ENCODE data around the gene AP5B1.
"Not testable (repeated sequence)": the region's sequence is repeated elsewhere in the genome, so short reads cannot be mapped to it uniquely, and the experiment has no call there.

DNA sequence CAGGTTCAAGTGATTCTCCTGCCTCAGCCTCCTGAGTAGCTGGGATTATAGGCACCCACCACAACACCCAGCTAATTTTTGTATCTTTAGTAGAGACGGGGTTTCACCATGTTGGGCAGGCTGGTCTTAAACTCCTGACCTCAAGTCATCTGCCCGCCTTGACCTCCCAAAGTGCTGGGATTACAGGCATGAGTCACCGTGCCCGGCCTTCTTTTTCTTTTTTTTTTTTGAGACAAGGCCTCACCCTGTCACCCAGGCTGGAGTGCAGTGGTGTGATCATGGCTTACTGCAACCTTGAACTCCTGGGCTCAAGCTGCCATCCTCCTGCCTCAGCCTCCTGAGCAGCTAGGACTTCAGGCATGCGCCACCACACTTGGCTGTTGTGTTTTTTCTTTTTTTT lies 13.0 kb downstream of the AP5B1 start:
- TF ChIP-seq, protein P1, sequence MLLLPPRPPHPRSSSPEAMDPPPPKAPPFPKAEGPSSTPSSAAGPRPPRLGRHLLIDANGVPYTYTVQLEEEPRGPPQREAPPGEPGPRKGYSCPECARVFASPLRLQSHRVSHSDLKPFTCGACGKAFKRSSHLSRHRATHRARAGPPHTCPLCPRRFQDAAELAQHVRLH (tag by site-specific recombination; IDR thresholded peaks at IDR 0.05), result not testable (repeated sequence)
- TF ChIP-seq ZNF138 (tag by site-specific recombination; IDR thresholded peaks at IDR 0.05; ENCODE audit: borderline replicate concordance); YY1 (tag by site-specific recombination; IDR thresholded peaks at IDR 0.05); ZBTB1 (tag by site-specific recombination; IDR thresholded peaks at IDR 0.05); ZNF510 (tag by site-specific recombination; IDR thresholded peaks at IDR 0.05; ENCODE audit: insufficient replicate concordance); ZNF274 (IDR thresholded peaks at IDR 0.05; ENCODE audit: low read length); ZNF274 (tag by site-specific recombination; IDR thresholded peaks at IDR 0.05; ENCODE audit: borderline replicate concordance); ZNF350 (tag by site-specific recombination; IDR thresholded peaks at IDR 0.05); ZNF341 (tag by site-specific recombination; IDR thresholded peaks at IDR 0.05; ENCODE audit: low read depth); ZNF146 (tag by site-specific recombination; IDR thresholded peaks at IDR 0.05): not testable (repeated sequence)
- TF ChIP-seq, protein P2, sequence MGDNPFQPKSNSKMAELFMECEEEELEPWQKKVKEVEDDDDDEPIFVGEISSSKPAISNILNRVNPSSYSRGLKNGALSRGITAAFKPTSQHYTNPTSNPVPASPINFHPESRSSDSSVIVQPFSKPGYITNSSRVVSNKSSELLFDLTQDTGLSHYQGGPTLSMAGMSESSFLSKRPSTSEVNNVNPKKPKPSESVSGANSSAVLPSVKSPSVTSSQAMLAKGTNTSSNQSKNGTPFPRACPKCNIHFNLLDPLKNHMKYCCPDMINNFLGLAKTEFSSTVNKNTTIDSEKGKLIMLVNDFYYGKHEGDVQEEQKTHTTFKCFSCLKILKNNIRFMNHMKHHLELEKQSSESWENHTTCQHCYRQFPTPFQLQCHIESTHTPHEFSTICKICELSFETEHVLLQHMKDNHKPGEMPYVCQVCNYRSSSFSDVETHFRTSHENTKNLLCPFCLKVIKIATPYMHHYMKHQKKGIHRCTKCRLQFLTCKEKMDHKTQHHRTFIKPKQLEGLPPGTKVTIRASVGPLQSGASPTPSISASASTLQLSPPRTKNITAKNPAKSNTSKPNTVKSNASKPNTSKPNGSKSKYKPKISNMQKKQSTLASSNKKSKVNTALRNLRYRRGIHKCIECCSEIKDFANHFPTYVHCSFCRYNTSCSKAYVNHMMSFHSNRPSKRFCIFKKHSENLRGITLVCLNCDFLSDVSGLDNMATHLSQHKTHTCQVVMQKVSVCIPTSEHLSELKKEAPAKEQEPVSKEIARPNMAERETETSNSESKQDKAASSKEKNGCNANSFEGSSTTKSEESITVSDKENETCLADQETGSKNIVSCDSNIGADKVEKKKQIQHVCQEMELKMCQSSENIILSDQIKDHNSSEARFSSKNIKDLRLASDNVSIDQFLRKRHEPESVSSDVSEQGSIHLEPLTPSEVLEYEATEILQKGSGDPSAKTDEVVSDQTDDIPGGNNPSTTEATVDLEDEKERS (tag by site-specific recombination; IDR thresholded peaks at IDR 0.05), result not testable (repeated sequence)
- TF ChIP-seq, protein P3, sequence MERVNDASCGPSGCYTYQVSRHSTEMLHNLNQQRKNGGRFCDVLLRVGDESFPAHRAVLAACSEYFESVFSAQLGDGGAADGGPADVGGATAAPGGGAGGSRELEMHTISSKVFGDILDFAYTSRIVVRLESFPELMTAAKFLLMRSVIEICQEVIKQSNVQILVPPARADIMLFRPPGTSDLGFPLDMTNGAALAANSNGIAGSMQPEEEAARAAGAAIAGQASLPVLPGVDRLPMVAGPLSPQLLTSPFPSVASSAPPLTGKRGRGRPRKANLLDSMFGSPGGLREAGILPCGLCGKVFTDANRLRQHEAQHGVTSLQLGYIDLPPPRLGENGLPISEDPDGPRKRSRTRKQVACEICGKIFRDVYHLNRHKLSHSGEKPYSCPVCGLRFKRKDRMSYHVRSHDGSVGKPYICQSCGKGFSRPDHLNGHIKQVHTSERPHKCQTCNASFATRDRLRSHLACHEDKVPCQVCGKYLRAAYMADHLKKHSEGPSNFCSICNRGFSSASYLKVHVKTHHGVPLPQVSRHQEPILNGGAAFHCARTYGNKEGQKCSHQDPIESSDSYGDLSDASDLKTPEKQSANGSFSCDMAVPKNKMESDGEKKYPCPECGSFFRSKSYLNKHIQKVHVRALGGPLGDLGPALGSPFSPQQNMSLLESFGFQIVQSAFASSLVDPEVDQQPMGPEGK (tag by site-specific recombination; IDR thresholded peaks at IDR 0.05), result not testable (repeated sequence)
- TF ChIP-seq, protein P4, sequence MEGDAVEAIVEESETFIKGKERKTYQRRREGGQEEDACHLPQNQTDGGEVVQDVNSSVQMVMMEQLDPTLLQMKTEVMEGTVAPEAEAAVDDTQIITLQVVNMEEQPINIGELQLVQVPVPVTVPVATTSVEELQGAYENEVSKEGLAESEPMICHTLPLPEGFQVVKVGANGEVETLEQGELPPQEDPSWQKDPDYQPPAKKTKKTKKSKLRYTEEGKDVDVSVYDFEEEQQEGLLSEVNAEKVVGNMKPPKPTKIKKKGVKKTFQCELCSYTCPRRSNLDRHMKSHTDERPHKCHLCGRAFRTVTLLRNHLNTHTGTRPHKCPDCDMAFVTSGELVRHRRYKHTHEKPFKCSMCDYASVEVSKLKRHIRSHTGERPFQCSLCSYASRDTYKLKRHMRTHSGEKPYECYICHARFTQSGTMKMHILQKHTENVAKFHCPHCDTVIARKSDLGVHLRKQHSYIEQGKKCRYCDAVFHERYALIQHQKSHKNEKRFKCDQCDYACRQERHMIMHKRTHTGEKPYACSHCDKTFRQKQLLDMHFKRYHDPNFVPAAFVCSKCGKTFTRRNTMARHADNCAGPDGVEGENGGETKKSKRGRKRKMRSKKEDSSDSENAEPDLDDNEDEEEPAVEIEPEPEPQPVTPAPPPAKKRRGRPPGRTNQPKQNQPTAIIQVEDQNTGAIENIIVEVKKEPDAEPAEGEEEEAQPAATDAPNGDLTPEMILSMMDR (tag by site-specific recombination; IDR thresholded peaks at IDR 0.05), result not testable (repeated sequence)
- TF ChIP-seq, protein P5, sequence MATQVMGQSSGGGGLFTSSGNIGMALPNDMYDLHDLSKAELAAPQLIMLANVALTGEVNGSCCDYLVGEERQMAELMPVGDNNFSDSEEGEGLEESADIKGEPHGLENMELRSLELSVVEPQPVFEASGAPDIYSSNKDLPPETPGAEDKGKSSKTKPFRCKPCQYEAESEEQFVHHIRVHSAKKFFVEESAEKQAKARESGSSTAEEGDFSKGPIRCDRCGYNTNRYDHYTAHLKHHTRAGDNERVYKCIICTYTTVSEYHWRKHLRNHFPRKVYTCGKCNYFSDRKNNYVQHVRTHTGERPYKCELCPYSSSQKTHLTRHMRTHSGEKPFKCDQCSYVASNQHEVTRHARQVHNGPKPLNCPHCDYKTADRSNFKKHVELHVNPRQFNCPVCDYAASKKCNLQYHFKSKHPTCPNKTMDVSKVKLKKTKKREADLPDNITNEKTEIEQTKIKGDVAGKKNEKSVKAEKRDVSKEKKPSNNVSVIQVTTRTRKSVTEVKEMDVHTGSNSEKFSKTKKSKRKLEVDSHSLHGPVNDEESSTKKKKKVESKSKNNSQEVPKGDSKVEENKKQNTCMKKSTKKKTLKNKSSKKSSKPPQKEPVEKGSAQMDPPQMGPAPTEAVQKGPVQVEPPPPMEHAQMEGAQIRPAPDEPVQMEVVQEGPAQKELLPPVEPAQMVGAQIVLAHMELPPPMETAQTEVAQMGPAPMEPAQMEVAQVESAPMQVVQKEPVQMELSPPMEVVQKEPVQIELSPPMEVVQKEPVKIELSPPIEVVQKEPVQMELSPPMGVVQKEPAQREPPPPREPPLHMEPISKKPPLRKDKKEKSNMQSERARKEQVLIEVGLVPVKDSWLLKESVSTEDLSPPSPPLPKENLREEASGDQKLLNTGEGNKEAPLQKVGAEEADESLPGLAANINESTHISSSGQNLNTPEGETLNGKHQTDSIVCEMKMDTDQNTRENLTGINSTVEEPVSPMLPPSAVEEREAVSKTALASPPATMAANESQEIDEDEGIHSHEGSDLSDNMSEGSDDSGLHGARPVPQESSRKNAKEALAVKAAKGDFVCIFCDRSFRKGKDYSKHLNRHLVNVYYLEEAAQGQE (tag by site-specific recombination; IDR thresholded peaks at IDR 0.05), result not testable (repeated sequence)
- TF ChIP-seq, protein P6, sequence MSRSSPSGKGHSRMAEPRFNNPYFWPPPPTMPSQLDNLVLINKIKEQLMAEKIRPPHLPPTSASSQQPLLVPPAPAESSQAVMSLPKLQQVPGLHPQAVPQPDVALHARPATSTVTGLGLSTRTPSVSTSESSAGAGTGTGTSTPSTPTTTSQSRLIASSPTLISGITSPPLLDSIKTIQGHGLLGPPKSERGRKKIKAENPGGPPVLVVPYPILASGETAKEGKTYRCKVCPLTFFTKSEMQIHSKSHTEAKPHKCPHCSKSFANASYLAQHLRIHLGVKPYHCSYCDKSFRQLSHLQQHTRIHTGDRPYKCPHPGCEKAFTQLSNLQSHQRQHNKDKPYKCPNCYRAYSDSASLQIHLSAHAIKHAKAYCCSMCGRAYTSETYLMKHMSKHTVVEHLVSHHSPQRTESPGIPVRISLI (tag by site-specific recombination; IDR thresholded peaks at IDR 0.05), result not testable (repeated sequence)

Measured in HEK293 (cell line).